Fibroblast of lung (primary cell): ENCODE data around the gene MTG2.

Source experiments
- EZH2 ChIP-seq: IDR thresholded peaks from 2 replicates; pipeline ENCODE4 v1.5.1; 2012; ENCODE audit warnings: low read length, control low read depth, mild to moderate bottlenecking; ENCODE audit errors: missing control alignments
- TF ChIP-seq, protein P1 (sequence below), 2 donors: IDR thresholded peaks in 1 of 2; conservative IDR thresholded peaks in 1 of 2; 1 replicate in 1 of 2; 2 replicates in 1 of 2; pipeline ENCODE4 v1.5.1; 2011 to 2012; ENCODE audit warnings: low read length in 2 of 2, control low read depth in 1 of 2, inconsistent platforms in 1 of 2, low read depth in 1 of 2, mild to moderate bottlenecking in 1 of 2

DNA sequence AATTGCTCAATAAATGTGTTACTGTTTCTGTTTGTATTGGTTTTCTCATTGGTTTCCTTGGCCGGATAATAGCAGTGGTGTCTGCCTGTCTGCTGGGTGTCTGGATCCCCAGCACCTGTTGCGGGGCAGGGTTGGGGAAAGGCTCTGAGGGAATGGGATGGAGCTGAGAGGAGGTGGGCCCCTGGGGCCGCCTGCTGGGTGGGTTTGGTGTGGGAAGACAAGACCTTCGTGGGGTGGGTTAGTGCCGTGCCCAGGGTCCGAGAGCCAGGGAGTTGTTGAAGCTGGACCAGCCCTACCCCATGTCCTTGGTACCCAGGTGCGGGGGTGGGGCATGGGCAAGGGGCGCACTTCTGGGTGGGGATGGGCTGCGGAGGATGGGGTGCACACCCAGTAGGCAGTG lies 35.3 kb upstream of the MTG2 start:
- TF ChIP-seq, protein P1, sequence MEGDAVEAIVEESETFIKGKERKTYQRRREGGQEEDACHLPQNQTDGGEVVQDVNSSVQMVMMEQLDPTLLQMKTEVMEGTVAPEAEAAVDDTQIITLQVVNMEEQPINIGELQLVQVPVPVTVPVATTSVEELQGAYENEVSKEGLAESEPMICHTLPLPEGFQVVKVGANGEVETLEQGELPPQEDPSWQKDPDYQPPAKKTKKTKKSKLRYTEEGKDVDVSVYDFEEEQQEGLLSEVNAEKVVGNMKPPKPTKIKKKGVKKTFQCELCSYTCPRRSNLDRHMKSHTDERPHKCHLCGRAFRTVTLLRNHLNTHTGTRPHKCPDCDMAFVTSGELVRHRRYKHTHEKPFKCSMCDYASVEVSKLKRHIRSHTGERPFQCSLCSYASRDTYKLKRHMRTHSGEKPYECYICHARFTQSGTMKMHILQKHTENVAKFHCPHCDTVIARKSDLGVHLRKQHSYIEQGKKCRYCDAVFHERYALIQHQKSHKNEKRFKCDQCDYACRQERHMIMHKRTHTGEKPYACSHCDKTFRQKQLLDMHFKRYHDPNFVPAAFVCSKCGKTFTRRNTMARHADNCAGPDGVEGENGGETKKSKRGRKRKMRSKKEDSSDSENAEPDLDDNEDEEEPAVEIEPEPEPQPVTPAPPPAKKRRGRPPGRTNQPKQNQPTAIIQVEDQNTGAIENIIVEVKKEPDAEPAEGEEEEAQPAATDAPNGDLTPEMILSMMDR (conservative IDR thresholded peaks at IDR 0.05 in 1 of 2, IDR thresholded peaks at IDR 0.05 in 1 of 2; ENCODE audit: low read depth in 1 of 2, low read length in 2 of 2) = no peak
- TF ChIP-seq EZH2 = no peak
